ENCODE measurements around the gene TERF2IP.

DNA sequence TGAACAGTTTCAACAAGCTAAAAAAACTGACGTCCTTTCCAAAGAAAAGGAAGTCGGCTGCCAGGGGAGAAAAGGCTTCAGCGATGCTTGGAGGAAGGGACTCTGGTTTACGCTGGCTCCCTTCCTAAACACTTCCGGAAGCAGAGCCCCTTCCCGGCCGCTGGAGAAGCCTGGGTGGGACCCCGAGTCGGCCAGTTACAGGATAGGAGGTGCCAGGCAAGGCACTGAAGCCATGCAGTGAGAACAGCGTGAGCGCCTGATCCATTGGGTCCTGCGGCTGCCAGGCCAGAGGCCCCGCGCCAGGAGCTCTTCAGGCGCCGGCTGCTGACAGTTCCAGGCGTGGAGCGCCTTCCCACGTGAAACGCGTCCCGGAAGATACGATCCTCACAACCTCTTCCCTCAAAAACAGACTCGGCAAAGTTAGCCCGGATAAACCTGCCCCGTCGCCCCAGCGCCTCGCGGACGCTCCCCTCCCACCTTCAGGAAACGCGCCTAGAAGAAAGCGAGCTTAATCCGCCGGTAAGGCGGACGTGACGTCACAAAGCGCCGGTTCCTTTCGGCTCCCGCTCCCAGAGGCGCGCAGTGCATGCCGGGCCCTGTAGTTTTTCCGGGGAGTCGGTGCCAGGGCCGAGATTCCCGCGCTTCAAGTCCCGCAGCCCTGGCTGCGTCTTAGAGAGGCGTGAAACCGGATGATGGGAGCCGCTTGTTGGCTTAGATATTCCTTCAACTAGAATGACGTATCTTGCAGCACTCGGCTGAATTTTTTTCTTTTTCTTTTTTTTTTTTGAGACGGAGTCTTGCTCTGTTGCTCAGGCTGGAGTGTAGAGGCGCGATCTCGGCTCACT, 24.6 kb upstream of the TERF2IP start, which contains the start of gene ADAT1:
- TF ChIP-seq, protein P1, sequence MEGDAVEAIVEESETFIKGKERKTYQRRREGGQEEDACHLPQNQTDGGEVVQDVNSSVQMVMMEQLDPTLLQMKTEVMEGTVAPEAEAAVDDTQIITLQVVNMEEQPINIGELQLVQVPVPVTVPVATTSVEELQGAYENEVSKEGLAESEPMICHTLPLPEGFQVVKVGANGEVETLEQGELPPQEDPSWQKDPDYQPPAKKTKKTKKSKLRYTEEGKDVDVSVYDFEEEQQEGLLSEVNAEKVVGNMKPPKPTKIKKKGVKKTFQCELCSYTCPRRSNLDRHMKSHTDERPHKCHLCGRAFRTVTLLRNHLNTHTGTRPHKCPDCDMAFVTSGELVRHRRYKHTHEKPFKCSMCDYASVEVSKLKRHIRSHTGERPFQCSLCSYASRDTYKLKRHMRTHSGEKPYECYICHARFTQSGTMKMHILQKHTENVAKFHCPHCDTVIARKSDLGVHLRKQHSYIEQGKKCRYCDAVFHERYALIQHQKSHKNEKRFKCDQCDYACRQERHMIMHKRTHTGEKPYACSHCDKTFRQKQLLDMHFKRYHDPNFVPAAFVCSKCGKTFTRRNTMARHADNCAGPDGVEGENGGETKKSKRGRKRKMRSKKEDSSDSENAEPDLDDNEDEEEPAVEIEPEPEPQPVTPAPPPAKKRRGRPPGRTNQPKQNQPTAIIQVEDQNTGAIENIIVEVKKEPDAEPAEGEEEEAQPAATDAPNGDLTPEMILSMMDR (IDR thresholded peaks at IDR 0.05; ENCODE audit: poor library complexity, severe bottlenecking): no peak
- TF ChIP-seq POLR2AphosphoS5 (IDR thresholded peaks at IDR 0.05): peak; percentile 96

Data from neural cell (in vitro differentiated cells).